Fibroblast of pulmonary artery (primary cell): Measurements from ENCODE around the gene KCNIP1.

Experiments used
- DNase-seq: peaks from one replicate; pipeline ENCODE4 v3.0.0-alpha.2; 2010; ENCODE audit warnings: low read depth
- H3K4me3 ChIP-seq: replicated peaks from 2 replicates; pipeline ENCODE4 v1.5.1; 2011; ENCODE audit warnings: low read depth, mild to moderate bottlenecking, control low read depth, low read length, moderate library complexity
- CTCF ChIP-seq: IDR thresholded peaks from 2 replicates; pipeline ENCODE4 v1.5.1; 2011; ENCODE audit warnings: mild to moderate bottlenecking, control low read depth, low read length, inconsistent platforms; ENCODE audit errors: missing control alignments

Gene KCNIP1

GRCh38 chr5:170503990-170504596, at the start of gene KCNIP1:
Gene KCNIP1 (plus strand): TSS chr5:170504020.
- no peak within 1 kb of the TSS for H3K4me3 ChIP-seq
- DNase-seq: no peak
- no peak for TF ChIP-seq CTCF

GRCh38 chr5:170463426-170463825, 40.4 kb upstream of the KCNIP1 start:
- no peak overlapping the region for H3K4me3 ChIP-seq
- TF ChIP-seq CTCF: no peak
- DNase-seq: no peak

- no peak for DNase-seq
- TF ChIP-seq CTCF: no peak
Measured at GRCh38 chr5:170464280-170465127, 39.3 kb upstream of the KCNIP1 start.

GRCh38 chr5:170466553-170466952, 37.3 kb upstream of the KCNIP1 start:
- H3K4me3 ChIP-seq: no peak overlapping the region
- DNase-seq: no peak
- no peak for TF ChIP-seq CTCF

More at GRCh38 chr5:170464280-170465127, 39.3 kb upstream of the KCNIP1 start:
- H3K4me3 ChIP-seq: no peak overlapping the region

GRCh38 chr5:170466988-170467707, 36.7 kb upstream of the KCNIP1 start:
- no peak for TF ChIP-seq CTCF
- no peak overlapping the region for H3K4me3 ChIP-seq
- DNase-seq: peak; percentile 90

- no peak for TF ChIP-seq CTCF
- H3K4me3 ChIP-seq: no peak overlapping the region
- no peak for DNase-seq
Measured at GRCh38 chr5:170468633-170469285, 35.1 kb upstream of the KCNIP1 start.
